Activated T-cell treated with anti-CD3 and anti-CD28 coated beads, Interleukin-2, amount 50 U/mL, for 48 hours (primary cell): ENCODE measurements around the gene IKBKG.
"Not testable (repeated sequence)": the region's sequence is repeated elsewhere in the genome, so short reads cannot be mapped to it uniquely, and the experiment has no call there.

Experiments used
- DNase-seq, 2 experiments: peaks; one replicate each; pipeline ENCODE4 v3.0.0-alpha.2; 2020

IKBKG gene, protein sequence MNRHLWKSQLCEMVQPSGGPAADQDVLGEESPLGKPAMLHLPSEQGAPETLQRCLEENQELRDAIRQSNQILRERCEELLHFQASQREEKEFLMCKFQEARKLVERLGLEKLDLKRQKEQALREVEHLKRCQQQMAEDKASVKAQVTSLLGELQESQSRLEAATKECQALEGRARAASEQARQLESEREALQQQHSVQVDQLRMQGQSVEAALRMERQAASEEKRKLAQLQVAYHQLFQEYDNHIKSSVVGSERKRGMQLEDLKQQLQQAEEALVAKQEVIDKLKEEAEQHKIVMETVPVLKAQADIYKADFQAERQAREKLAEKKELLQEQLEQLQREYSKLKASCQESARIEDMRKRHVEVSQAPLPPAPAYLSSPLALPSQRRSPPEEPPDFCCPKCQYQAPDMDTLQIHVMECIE

DNA sequence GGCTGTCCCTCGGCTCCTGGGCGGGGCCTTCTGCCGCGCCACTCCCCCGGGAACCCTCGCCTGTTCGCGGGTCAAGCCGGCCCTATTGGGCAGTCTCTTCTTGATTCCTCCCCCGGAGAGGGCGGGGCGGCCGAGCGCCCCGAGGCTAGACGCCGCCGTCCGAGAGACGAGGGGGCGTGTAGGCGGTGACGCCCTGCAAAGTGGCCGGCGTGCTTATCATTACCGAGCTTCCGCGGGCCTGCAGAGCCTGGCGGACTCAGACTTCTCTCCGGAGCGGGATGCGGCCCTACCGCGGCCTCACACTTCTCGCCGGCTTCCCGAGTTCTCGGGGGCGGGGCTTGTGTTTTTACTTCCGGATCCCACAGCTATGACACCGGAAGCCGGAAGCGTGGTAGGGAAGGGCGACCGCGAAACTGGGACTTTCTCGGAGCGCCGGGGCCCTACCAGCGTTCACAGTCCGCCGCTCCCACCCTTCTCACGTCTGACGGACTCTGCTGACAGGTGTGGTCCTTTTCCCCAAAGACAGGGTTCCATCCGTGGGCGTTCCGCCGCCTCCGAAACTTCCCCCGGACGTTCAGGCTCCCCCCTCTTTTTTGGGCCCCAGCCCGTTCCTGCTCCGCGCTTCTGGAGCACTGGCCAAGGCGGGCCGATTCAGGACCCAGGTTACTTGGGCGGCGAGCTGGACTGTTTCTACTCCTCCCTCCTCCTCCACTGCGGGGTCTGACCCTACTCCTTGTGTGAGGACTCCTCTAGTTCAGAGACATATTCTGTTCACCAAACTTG, at the start of gene IKBKG:
TSS of gene IKBKG (plus strand) at position 376 of the 783 bp plus-strand sequence. CDS start 4,383 bp downstream, outside the sequence.
- DNase-seq = peak; percentile 91 to 94

DNA sequence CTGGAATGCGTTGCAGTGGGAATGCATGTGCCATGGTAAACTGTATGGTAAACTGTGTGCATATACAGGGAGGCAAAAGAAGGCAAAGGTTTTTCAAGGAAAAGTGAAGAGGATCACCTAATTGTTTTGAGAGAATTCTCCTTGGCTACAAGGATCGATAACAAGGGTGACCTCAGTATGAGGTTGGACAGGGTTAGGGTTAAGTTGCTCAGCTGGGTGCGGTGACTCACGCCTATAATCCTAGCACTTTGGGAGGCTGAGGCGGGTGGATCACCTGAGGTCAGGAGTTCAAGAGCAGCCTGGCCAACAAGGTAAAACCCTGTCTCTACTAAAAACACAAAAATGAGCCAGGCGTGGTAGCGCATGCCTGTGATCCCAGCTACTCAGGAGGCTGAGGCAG, 46.0 kb upstream of the IKBKG start:
- DNase-seq = not testable (repeated sequence)

DNA sequence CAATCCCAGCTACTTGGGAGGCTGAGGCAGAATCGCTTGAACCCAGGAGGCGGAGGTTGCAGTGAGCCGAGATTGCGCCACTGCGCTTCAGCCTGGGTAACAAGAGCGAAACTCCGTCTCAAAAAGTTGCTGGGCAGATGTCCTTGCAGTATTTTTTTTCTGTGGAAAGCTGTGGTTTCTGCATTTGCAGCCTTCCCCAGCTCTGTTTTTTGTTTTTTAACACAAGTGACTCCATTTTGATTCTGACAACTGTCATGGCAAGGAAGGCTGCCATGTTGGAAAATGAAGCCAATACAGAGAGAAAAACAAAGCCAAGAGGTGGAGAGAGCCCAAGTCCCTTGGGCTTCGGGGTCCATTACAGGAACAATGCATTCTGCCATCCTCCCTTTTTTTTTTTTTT, 45.3 kb upstream of the IKBKG start:
- DNase-seq = no peak

DNA sequence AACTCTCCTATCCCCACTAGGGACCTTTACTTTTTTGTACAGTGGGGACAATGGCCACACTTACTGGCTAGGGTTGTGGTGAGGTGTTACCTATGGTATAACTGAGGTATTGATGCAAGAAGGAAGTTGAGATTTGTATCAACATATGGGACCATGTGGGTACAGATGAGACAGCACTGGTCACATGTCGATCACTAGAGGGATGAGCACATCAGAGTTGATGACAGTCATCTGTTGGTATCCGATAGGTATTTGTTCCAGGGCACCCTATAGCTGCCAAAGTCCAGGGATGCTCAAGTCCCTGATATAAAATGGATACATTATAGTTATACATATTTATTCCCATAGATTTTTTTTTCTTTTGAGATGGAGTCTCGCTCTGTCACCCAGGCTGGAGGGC, 44.4 kb upstream of the IKBKG start:
- DNase-seq = no peak

DNA sequence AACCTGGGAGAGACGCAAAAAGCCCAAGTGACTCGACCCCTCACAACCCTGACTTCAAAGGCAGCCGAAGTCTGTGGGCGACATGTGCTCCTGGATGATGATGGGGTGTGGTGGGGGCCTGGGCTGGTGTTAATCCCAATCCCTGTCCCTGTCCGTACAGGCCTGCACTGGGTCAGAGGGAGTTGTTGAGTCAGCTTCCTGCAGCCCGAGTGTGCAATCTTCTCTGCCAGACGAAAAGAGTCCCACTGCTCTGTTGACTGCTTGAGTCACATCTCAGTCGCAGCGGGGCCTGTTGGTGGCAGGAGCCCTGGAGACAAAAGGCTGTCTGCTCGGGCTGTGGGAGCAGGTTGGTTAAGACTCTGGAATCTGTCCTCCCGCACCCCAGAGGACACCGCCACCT, 41.7 kb upstream of the IKBKG start:
- DNase-seq = no peak

DNA sequence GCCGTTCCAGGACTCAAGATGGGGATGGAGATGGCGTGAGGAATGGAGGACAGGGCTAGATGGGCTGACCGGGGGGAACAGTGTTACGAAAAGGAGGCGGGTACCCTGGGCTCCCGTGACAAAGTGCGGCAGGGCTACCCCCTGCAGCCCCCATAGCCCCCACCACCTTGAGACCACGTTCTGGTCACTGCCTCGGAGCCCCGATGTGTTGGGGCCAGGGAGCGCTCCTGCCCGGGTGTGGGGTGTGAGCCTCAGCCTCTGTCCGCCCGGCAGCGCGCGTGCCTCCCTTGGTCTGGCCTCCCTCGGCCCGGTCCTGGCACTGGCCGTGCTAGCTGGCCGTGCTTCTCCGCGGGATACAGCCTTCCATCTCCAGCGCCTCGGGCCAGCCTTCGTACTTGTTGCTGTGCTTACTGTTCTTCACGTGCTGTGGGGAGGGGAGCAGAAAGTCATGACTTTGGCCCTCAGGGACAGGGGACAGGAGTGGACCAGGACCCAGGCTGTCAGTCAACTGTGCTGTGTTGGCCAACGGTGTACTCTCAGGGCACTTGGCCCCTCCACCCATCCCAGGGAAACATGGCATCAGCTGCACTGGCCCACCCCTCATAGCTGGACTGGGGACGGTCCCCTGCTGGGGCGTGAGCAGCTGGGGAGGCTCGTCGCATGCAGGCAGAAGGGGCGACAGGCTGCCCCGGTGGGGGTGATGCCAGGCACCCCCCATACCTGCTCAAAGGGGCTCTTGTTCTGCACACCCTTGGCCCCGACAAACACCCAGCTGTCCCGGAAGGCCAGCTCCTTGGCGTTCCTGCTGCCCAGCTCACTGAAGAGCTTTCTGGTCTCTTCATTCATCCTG, 40.7 kb upstream of the IKBKG start:
- no peak for DNase-seq

DNA sequence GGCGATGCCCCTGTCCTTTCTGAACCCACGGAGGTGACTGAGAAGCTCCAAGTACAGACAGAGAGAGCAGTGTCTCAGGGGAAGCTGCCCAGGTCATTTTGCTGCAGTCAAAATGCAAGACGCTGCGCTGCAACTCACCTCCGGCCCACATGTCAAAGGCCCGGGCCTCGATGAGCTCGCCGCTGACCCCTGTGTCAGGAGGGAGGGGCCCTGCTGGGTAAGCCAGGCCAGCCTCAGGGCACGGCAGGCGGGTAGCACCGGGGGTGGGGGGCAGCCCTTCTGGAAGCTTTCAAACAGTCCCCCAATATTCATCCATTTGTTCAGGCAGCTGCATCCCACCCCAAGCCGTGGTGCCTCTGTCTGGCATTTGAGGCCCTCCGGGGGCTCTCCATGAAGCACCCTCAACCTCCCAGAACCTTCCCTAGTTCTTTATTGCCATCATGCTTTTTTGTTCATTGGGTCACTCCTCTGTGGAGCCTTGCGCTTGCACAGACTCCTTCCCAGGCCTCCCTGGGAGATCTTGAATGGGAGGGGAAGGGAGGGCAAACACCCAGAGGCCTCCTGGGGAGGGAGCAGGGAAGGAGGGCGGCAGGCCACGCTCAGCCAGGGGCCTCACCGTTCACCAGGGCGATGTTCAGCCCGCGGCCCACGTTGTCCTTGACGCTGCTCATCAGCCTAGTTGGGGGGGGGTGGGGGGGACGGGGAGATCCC, 39.6 kb upstream of the IKBKG start:
- DNase-seq = no peak

DNA sequence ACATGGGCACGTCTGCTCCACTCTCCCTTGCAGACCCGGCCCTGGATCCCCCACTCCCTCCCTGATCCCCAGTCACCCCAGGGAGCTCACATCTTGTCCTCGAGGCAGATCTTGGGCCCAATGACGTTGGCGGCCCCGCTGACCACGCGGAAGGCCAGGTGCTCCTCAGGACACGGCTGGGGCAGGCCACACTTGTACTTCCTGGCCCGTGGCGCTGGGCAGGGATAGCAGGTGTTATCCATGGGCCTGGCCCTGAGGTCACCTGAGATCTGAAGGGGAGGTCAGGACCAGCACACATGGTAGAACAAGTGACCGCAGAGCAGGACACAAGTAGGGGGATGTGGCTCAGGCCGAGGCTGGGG, 39.1 kb upstream of the IKBKG start:
- DNase-seq = no peak

DNA sequence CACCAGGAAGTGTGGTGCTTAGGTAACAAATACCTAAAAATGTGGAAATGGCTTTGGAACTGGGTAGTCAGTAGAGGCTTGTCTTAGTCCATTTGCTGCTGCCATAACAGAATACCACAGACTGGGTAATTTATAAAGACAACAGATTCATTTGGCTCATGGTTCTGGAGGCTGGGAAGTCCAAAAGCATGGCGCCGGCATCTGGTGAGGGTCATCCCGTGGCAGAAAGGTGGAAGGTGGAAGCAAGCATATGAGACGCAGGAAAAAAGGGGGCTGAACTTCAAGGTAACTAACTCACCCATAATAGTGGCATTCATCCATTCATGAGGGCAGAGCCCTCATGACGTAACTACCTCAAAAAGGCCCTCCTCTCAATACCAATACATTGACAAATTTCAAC, 38.0 kb upstream of the IKBKG start:
- no peak for DNase-seq

DNA sequence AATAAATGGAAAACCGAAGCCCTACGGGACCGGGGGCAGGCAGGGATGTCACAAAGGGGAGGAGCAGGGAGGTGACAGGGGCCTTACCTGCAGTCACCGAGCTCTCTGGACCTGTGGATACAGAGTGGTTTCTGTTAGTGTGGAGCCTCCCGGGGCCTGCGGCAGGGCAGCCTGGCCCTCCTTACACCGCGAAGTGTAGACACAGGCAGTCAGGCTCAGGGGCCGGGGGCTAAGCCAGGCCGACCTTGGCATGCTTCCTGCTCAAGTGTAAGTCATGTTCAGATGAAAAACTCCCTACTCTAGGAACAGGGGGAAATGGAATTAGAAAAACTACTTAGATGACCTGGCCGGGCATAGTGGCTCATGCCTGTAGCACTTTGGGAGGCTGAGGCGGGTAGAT, 35.7 kb upstream of the IKBKG start:
- no peak for DNase-seq

DNA sequence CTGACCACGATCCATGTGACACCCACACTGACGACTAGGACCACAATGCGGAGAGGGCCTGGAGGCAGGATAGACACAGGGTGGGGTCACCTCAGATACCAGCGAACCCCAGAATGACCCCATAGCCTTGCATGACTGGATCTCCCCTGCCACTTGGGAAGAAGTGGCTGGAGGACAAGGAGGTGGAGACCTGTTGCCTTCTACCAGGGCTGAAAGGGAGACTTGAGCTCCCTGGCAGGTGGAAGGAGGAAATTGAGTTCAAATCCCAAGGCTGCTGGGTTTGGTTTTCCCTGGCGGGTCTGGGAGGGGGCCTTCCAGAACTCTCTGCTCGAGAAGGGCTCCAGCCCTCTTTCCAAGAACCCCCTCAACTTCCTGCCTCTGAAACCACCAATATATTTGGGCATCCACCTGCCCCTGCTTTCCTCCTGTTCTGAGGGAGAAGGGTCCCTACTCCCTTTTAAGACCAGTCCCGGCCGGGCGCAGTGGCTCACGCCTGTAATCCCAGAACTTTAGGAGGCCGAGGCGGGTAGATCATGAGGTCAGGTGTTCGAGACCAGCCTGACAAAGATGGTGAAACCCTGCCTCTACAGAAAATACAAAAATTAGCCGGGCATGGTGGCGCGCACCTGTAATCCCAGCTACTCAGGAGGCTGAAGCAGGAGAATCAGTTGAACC, 34.4 kb upstream of the IKBKG start:
- DNase-seq = no peak

DNA sequence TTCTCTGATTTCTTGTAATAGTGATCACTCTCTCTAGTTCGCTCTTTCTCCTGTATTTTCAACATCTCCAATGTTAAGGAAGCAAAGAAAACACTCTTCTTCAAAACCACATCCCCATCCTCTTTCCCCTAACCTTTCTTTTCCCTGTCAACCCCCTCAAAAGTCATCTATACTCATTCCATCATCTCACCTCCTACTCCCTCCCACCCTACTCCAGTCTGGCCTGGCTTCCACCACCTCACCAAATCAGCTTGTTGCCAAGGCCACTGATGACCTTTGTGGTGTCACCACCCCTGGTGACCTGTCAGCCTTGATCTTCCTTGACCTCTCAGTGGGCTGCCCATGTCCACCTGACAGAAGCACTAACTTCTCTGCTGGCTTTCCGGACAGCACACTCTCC, 33.7 kb upstream of the IKBKG start:
- DNase-seq = no peak

DNA sequence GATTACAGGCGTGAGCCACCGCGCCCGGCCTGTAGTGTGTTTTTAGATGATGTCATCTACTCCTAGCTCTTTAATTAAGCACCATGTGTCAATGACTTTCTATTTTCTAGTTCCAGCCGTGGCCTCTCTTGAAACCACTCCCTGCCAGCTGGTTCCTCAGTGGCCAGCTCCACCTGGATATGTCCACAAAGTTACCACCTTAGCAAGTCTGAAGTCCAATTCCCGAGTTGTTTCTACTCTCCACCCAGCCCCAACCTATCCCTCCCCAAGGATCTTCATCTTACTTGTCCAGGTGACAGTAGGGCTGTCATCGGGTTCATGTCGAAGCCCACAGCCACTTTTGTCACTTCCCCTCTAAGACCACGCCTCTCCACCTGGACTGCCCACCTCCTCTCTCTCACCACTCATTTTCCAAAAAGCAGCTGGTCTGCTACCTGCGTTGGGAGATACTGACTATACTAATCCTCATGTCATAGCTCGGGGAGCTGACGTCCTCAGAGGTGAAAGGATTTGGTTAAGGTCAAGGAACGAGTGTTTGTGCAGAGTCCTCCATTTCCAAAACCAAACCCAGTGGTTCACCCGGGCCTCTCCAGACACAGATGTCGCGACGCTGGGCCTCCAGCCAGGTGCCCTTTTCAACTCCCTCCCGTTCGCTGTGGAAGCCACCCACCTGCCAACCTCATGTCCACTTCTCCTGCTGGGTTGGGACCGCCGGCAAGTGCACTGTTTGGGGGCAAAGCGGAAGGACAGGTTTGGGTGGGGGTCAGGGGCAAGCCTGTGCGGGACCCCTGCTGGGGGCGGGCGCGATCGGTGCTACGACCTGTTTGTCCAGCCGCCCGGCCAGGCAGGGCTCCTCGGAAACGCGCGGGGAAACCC, 32.1 kb upstream of the IKBKG start:
- DNase-seq = peak; percentile 45 to 49

DNA sequence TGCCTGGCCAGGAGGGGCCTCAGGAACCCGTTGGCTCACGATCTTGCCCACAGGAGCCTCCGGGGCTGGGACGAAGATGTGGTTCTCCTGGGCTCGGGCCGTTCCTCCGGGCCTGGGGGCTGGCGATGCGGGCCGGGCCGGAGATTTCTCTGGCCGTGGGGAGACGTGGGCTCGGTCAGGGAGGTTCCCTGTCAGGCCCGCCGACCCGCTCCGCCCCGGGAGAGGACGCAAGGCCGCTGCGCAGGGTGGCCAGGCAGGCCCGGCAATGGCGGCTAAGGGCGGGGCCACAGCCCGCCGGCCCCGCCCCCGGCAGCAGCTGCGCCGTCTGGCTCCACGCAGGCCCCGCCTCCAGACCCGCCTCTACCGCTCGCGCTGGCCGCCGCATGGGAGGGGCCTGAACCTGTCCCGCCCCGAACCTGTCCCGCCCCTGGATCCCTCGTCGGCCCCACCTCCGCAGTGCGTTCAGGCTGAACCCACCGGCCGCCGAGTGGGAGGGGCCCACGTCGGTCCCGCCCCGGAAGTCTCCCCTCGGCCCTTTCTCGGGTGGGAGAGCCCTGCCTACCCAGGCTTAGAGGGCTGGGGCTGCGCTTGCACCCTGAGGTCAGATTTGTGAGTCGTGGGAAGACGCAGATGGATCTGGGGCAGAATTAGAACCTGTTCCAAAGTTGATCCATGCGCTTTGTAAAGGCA, 31.3 kb upstream of the IKBKG start, which contains the start of gene FAM3A:
TSS of gene FAM3A (minus strand) at position 267 of the 690 bp plus-strand sequence. CDS start 460 bp downstream, outside the sequence.
- peak; percentile 95 to 97 for DNase-seq

DNA sequence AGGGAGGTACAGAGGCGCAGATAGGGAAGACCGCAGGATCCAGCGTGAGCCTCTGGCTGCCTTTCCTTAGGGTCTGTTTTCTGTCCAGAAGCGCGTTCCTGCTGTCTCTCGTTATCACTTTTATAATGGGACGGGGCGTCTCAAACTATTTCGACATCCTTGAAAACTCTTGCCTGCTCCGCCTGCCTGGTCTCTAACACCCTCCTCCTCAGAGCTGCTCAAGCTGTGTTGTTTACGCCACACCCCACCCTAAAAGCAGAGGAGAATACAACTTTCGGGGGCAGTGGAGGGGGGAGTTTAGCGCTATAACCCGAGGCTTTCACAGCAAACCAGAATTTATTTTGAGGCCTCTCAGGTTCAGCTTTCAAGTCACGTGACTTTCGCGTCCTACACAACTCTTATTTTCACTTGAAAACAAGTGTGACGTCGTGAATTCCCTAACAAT, 30.7 kb upstream of the IKBKG start:
- no peak for DNase-seq

DNA sequence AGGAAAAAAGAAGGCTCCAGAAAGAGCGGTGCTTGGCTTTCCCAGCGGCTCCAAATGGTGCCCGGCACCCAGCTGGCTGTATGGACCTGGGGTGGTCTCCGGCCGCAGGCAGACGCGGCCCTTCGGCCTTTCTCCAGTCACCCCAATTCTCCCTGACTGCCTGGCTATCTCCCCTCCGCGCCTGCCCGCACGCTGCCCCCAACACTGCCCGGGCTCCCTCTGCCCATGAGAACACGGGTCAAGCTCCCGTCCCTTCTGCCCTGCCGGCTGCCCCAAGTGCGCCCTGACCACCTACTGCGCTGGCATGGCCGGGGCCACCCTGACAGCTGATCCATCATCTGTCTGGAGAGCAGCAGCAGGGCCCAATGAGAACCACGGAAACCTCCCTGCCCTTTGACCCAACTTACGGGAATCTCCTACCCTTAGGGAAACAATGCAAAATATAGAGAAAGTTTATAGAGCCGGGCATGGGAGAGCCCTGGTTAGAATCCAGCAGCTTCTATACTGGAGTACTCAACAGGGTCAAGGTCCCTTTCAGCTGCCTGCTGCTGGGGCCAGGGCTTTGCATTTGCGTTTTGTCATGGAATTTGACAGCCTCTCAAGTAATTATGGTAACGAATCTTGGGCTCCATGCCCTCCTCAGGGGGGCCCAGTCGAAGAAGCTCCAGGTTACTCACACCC, 30.2 kb upstream of the IKBKG start:
- no peak for DNase-seq

DNA sequence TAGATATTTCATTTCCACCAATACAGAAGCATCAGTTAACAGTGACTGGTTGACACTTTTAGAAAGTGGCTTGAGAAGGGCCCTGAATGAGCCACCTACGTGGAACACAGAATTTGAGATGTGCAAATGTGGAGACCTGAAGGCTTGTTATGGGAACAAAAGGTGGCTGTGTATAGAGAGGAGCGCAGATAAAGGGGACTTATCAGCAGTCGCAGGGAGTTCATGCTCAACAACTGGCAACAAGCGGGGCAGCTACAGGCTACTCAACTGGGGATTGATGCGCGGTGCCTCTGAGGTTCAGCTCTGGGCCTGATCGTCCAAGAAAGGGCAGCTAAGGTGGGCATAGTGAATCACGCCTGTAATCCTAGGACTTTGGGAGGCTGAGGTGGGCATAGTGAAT, 28.0 kb upstream of the IKBKG start:
- DNase-seq = no peak

DNA sequence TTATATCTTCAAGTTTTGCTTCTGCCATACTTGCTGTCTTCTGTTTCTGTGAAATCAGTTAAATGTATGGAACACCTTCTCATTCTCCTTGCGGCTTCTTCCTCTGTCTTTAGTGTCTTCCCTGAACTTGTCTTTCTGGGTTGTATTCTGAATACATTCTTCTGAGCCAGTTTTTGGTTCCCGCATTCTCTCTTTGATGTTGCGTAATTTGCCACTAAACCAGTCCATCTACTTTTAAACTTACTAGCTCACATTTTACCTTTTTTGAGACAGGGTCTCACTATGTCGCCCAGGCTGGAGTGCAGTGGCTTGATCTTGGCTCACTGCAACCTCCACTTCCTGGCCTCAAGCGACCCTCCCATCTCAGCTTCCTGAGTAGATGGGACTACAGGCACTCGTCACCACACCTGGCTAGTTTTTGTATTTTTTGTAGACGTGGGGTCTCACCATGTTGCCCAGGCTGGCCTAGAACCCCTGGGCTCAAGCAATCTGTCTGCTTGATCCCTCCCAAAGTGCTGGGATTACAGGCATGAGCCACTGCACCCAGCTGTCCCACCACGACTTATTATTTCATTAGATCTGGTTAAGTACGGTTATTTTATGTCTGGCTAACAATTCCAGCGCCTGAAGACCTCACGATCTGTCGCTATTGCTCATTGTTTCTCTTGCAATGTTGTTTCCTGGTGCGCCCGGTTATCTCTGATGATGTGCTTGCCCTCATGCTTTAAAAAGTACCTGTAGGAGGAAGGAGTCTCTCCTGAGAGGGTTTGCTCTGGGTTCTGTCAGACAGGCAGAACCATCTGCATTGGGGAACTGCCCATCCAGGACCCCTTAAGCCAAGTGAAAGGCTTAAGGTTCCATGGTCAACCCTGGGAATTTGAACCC, 21.6 kb upstream of the IKBKG start:
- no peak for DNase-seq
